ENCODE data around the gene JHY. TPM values are rescaled to one million over a fixed set of nuclear protein-coding genes. Genes with fewer than 3 reads are reported as not detected.

JHY gene
- total and polyA plus RNA-seq, 7 donors = 0.11 to 0.97 (median 0.19) TPM

- intact Hi-C loops (cut with DNase I) = loop anchor here (5.0 kb wide), 2 partner anchors 54 to 219 kb away; no protein-coding TSS in a partner anchor
- H3K27ac ChIP-seq = no peak overlapping the region
- 71 to 77% (median 73%) methylated on average over 12 of the region's 12 CpGs for WGBS, 3 donors
- no peak overlapping the region for H3K4me3 ChIP-seq
- no peak for ATAC-seq
- DNase-seq = no peak
- no peaks in the 10 kb centered on the region for H3K4me1 ChIP-seq
- H3K9me3 ChIP-seq = no peaks in the 10 kb centered on the region
- TF ChIP-seq, protein P1, sequence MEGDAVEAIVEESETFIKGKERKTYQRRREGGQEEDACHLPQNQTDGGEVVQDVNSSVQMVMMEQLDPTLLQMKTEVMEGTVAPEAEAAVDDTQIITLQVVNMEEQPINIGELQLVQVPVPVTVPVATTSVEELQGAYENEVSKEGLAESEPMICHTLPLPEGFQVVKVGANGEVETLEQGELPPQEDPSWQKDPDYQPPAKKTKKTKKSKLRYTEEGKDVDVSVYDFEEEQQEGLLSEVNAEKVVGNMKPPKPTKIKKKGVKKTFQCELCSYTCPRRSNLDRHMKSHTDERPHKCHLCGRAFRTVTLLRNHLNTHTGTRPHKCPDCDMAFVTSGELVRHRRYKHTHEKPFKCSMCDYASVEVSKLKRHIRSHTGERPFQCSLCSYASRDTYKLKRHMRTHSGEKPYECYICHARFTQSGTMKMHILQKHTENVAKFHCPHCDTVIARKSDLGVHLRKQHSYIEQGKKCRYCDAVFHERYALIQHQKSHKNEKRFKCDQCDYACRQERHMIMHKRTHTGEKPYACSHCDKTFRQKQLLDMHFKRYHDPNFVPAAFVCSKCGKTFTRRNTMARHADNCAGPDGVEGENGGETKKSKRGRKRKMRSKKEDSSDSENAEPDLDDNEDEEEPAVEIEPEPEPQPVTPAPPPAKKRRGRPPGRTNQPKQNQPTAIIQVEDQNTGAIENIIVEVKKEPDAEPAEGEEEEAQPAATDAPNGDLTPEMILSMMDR (IDR thresholded peaks at IDR 0.05) = no peak
- H3K27me3 ChIP-seq (ENCODE audit: insufficient read depth in 3 of 3, low read length in 2 of 3) = no peaks in the 10 kb centered on the region
- H3K36me3 ChIP-seq (ENCODE audit: insufficient read depth in 1 of 2, low read depth in 1 of 2) = no peaks in the 10 kb centered on the region
These were observed 31.1 kb upstream of the JHY start for GRCh38 chr11:122851366-122851966.

GRCh38 chr11:122852074-122852795 is 30.3 kb upstream of the JHY start:
- TF ChIP-seq, protein P1 (IDR thresholded peaks at IDR 0.05) = no peak
- H3K36me3 ChIP-seq (ENCODE audit: insufficient read depth in 1 of 2, low read depth in 1 of 2) = no peaks in the 10 kb centered on the region
- no peaks in the 10 kb centered on the region for H3K27me3 ChIP-seq (ENCODE audit: insufficient read depth in 3 of 3, low read length in 2 of 3)
- no peaks in the 10 kb centered on the region for H3K4me1 ChIP-seq
- no peak overlapping the region for H3K4me3 ChIP-seq
- 81 to 85% (median 81%) methylated on average over 10 of the region's 10 CpGs for WGBS, 3 donors
- ATAC-seq (no peak), DNase-seq (no peak)
- no peaks in the 10 kb centered on the region for H3K9me3 ChIP-seq
- intact Hi-C loops (cut with DNase I) = loop anchor here (2.0 to 5.0 kb wide), 3 partner anchors 55 to 271 kb away; no protein-coding TSS in a partner anchor
- no peak overlapping the region for H3K27ac ChIP-seq

GRCh38 chr11:122852796-122853160 is 29.8 kb upstream of the JHY start:
- WGBS, 3 donors = 95 to 96% (median 95%) methylated on average over 5 of the region's 5 CpGs
- intact Hi-C loops (cut with DNase I) = loop anchor here (2.0 to 5.0 kb wide), 3 partner anchors 55 to 272 kb away; no protein-coding TSS in a partner anchor
- TF ChIP-seq, protein P1 (IDR thresholded peaks at IDR 0.05) = no peak
- Histone ChIP-seq H3K36me3 (ENCODE audit: insufficient read depth in 1 of 2, low read depth in 1 of 2) (no peaks in the 10 kb centered on the region), H3K27me3 (ENCODE audit: insufficient read depth in 3 of 3, low read length in 2 of 3) (no peaks in the 10 kb centered on the region), H3K4me3 (no peak overlapping the region), H3K27ac (no peak overlapping the region), H3K4me1 (no peaks in the 10 kb centered on the region), H3K9me3 (no peaks in the 10 kb centered on the region)
- ATAC-seq (no peak), DNase-seq (no peak)

GRCh38 chr11:122853261-122853660 is 29.3 kb upstream of the JHY start:
- Histone ChIP-seq H3K9me3 (no peaks in the 10 kb centered on the region), H3K27me3 (ENCODE audit: insufficient read depth in 3 of 3, low read length in 2 of 3) (no peaks in the 10 kb centered on the region), H3K36me3 (ENCODE audit: insufficient read depth in 1 of 2, low read depth in 1 of 2) (no peaks in the 10 kb centered on the region), H3K27ac (no peak overlapping the region), H3K4me3 (no peak overlapping the region), H3K4me1 (no peaks in the 10 kb centered on the region)
- WGBS, 3 donors = 93 to 98% (median 94%) methylated on average over 11 of the region's 11 CpGs
- TF ChIP-seq, protein P1 (IDR thresholded peaks at IDR 0.05) = no peak
- no peak for DNase-seq
- no peak for ATAC-seq
- intact Hi-C loops (cut with DNase I) = loop anchor here (2.0 to 5.0 kb wide), 3 partner anchors 56 to 272 kb away; no protein-coding TSS in a partner anchor
